Measurements from ENCODE around the gene TMEM175.
"Not testable (repeated sequence)": the region's sequence is repeated elsewhere in the genome, so short reads cannot be mapped to it uniquely, and the experiment has no call there.

The TMEM175 gene

DNA sequence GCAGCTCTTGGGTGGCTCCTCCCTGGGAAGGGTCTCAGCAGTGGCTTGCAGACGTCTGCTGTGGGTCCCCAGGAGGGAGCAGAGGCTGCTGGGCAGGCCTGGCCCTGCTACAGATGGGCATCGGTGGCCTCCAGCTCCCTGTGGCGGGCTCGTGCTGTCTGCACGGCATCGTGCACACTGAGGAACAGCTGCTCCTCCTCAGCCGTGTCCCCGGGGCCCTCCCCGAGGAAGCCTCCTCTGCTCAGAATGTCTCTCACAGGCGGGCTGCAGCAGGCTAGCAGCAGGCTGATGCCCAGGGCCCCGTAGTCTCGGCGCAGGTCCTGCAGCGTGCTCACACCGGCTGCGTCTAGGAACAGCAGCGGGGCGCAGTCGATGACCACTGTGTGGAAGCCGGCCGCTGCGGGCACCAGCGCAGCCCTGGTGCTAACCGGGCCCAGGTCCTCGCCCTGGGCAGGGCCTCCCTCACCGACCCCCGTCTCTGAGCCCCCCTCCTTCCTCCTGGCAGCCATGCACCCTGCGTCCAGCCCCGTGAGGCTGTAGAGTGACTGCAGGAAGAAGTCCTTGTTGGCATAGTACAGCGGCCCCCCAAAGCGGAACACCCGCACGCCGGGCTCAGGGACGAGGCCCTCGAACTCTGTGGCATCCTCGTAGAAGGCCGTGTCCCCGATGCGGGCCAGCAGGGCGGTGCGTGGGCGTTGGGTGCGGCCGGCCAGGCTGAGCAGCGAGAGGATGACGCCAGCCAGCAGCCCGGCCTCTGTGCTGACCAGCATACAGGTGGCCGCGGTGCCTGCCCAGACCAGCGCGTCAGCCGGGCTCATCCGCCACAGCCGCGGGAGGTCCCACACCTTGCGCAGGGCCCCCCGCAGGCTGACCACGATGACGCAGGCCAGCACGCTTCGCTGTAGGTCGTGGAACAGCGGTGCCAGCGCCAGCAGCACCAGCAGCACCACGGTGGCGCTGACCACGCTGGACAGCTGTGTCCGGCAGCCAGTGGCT is 56.8 kb downstream of the TMEM175 start:
- DNase-seq (ENCODE audit: low read depth in 2 of 2, low spot score in 1 of 2) = no peak

GRCh38 chr4:989722-990471 is 57.6 kb downstream of the TMEM175 start:
- DNase-seq (ENCODE audit: low read depth in 2 of 2, low spot score in 1 of 2) = no peak

DNA sequence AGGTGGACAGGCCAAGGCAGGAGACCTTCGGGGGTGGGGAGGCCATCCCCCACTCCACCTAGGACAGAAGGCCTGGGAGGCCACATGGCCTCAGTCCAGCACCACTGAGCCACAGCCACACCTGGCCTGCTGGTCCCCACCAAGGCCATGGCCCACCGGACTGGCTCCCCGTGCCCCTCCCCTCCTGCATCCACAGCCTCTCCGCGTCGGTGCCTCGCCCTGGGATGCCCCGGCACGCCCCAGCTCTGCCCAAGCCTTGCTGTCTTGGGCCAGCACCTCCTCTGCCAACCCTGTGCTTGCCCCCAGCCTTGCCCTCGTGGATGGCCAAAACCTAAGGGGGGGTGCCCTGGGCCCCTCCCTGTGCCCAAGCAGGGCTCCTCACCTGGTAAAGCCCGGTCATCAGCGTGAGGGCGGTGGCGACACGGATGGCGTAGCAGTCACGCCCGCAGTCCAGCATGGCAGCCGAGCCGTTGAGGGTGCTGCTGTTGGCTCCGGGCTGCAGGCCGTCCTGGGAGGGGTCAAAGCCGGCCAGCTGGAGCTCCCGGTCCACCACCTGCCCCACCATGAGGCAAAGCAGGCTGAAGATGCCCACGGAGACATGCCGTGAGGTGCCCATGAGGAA is 58.6 kb downstream of the TMEM175 start:
- no peak for DNase-seq (ENCODE audit: low read depth in 2 of 2, low spot score in 1 of 2)

DNA sequence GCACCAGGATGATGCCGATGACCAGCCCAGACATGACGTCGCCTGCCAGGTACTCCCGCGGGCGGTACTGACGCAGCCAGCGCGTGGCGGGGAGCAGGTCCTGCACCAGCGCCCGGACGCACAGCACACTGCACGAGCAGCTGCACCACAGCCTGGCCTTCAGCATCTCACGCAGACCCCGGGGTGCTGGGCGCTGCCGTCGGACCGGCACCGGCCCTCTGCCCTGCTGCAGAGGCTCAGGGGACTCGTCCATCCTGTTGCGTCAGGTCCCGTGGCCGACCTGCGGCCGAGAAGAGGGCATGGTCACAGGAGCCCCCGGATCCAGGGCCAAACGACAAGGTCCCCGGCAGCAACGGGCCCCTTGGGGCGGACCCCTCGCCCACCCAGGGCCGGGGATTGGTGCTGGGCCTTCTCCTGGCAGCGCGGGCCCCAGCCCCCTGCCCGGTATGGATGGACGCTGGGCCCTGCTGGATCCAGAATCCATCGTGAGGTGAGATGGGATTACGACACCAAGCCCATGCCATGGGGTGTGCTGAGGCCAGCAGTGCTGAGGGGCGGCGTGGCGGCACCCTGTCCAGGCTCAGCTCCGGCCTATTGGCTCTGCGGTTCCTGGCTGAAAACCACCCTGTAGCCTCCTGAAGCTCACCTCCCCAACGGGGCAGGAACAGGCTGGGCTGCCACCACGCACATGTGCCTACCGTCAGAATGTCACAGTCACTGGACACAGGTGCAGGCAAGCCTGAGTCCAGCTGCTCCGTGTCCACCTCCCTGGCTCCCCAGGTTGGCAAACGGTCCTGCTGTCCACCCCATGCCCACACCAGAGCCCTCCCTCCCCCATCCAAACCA is 59.4 kb downstream of the TMEM175 start:
- no peak for DNase-seq (ENCODE audit: low read depth in 2 of 2, low spot score in 1 of 2)

DNA sequence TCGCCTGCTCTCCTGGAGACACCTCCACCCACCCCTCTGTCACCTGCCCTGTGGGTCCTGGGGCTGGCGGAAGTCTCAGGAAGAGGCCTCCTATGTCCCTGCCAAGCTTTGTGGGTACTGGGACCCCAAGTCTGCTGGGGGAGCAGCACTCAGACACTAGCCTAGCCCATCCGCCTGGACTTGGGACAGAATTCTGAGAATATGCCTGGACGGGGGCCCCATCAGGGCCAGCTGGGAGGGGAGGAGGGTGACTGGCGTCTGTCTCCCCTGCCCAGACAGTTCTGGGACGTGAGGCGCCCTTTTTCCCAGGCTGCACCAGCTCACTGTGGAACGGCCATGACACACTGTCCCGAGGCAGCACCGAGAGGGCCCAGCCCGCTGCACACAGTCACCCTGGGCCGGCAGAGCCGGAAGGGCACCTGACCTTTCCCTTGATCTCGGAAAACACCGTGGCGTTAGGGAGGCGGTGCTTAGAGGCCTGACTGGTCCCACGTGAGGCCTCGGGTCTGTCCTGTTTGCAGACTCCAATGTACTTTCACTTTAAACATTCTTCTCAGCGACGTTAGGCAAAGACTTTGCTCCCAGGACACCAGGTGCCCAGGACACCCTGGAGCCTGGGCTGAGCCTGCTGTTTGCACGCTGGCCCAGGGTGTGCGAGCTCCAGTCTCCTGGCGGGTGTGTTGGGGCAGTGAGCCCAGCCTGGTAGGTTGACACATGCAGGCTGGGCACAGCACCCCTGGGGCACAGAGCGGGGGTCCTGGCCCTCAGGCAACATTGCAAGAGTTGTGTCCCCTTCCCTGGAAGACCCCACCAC is 60.2 kb downstream of the TMEM175 start:
- DNase-seq (ENCODE audit: low read depth in 2 of 2, low spot score in 1 of 2) = no peak

DNA sequence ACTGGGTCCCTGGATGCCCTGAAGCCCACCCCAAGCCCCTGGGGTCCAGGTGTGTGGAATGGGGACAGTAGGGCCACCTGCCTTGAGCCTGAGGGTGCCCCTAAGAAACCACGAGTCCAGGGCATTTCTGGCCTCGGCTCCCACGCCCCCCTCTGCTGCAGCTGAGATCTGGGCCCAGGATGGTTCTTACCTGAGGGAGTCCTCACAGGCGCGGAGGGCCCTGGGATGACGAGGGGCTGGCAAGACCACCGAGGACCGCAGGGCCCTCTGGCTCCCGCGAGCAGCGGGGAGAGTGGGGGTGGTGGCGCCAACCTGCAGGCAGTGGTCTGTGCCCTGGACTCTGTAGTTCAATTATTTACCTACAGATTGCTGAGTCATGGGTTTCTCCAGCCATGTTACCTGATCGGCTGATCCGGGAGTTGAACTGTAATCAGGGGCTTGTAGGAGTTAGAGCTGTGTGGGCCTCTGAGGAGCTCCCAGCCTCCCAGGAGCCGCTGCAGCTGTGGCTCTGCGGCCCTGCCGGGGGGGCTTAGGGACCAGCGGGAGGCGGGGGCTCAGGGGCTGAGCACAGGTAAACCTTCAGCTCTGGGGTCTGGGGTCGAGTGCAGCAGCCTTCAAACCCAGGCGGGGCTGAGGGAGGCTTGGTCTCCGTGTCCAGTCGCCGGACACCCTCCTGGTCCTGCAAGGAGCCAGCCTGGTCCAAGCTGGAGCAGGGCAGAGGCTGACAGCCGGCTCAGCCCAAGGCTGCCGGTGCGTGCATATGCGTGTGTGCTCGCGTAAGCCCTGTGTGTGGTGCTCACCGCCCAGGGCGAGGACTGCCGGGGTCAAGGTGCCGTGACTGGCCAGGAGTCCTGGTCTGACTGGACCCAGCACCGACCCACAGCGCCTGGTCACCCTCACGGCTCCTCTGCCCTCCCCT is 61.1 kb downstream of the TMEM175 start, which contains the start of gene SLC26A1:
SLC26A1 (minus strand) TSS at position 294 of the 919 bp plus-strand sequence. CDS start 1,701 bp downstream, outside the sequence.
- no peak for DNase-seq (ENCODE audit: low read depth in 2 of 2, low spot score in 1 of 2)

DNA sequence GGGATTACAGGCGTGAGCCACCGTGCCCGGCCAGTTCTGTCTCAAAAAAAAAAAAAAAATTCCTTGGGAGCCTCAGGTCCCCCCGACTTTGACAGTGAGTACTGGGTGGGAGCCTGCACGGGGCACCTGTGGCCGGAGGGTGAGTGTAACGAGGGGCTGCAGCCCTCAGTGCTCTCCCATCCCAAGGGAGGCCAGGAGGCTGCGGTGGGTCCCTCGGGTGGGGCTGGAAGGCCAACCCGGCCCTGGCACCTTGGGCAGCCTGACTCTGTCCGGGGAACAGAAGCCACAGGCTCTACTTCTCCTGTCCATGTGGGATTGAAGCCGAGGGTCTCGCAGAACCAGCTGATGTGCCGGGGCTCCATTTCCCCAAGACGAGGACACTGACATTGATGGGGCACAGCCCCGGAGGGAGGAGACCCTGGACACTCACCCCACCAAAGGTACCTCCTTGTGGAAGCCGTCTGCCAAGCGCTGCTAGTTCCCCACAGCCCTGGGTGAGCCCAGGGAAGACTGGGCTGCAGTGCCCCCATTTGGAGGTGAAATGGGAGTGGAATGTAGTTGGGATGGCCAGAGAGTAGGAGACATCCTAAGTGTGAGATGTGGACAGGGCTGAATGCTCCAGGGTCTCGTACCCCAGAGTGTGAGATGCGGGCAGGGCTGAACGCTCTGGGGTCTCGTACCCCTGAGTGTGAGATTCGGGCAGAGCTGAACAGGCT is 63.2 kb downstream of the TMEM175 start:
- no peak for DNase-seq (ENCODE audit: low read depth in 2 of 2, low spot score in 1 of 2)

GRCh38 chr4:996030-996996 is 64.1 kb downstream of the TMEM175 start:
- DNase-seq (ENCODE audit: low read depth in 2 of 2, low spot score in 1 of 2) = no peak

- no peak for DNase-seq (ENCODE audit: low read depth in 2 of 2, low spot score in 1 of 2)
These were observed 64.7 kb downstream of the TMEM175 start for GRCh38 chr4:996997-997374.

DNA sequence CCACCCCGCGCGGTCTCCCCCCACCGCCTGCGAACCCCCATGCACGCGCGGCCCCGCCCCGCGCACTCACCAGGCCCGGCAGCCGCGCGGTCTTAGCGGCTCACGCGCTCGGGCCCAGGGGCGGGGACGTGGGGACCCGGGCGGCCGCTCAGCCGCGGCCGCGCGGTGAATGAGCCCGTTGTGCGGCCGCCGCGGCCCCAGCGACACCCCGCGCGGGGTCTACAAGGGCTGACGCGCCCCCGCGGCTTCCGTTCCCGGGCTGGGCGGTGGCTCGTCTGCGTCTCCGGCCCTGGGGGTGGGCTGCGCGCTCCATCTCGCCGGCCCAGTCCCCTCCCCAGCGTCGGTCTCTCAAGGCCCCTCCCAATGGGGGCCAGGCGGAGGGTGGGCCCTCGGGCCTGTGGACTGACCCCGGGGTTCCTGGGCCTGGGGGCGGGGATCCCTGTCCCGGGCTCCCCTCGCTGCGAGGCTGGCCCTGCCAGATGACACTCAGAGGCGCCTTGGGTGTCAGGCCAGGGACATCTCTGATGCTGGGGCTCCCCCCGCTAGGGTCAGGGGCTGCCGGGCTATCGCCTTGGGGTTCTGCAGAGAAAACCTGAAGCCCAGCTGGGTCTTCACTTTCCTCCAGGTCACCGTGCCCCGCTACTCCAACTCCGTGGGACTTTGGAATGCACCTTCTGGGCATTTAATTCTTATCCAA is 65.3 kb downstream of the TMEM175 start:
- DNase-seq (ENCODE audit: low read depth in 2 of 2, low spot score in 1 of 2) = no peak

GRCh38 chr4:998096-998691 is 65.9 kb downstream of the TMEM175 start:
- DNase-seq (ENCODE audit: low read depth in 2 of 2, low spot score in 1 of 2) = no peak

DNA sequence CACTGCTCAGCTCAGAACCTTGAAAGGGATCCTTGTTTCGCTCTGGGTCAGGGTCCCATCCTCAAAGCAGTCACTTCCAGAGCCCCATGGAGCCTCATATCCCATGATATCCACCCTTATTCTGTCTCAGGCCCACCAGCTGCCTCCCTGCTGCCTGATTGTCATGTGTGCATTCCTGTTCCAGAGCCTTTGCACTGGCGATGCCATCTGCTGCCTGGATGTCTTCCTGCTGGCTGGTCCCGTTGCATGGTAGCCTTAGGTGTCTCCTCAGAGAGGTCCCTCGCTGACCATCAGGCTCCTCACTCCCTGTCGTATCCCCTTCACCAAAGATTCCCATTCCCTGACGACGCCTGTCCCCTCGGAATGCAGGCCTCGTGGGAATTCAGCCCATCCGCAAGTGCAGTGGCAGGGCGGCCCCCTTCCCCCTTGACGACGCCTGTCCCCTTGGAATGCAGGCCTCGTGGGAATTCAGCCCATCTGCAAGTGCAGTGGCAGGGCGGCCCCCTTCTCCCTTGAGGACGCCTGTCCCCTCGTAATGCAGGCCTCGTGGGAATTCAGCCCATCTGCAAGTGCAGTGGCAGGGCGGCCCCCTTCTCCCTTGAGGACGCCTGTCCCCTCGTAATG is 67.1 kb downstream of the TMEM175 start:
- DNase-seq (ENCODE audit: low read depth in 2 of 2, low spot score in 1 of 2) = not testable (repeated sequence)

DNA sequence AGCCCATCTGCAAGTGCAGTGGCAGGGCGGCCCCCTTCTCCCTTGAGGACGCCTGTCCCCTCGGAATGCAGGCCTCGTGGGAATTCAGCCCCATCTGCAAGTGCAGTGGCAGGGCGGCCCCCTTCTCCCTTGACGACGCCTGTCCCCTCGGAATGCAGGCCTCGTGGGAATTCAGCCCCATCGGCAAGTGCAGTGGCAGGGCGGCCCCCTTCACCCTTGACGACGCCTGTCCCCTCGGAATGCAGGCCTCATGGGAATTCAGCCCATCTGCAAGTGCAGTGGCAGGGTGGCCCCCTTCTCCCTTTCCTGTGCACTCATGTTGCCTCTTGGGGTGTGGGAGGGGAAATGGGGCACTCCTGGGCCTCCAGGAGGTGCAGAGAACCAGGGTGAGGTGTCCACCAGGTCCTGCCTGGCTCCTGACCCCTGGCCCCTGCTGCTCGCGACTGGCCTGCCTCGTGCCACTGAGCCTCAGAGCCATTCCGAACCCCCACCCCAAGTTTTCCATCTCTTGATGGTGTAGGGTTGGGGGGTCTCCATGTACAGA is 67.7 kb downstream of the TMEM175 start:
- DNase-seq (ENCODE audit: low read depth in 2 of 2, low spot score in 1 of 2) = no peak

DNA sequence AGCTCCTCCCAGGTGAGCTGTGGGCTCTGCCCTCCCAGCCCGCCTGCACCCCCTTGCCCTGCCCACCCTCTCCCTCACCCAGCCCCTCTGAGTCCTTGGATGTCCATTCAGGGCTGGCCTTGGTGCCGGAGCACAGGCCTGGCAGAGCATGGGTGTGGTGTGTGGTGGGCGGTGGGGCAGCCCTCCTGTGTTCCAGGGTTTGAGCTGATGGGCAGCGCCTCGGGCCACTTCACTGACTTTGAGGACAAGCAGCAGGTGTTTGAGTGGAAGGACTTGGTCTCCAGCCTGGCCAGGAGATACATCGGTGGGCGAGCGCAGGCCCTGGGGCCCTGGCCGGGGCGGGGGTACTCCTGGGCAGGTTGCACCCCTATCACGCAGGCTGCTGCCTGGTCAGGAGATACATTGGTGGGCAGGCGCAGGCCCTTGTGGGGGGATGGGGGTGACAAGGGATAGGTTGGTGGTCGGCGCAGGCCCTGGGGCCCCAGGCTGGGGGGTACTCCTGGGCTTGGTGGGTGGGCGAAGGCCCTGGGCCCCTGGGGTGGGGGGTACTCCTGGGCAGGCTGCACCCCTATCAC is 68.5 kb downstream of the TMEM175 start:
- DNase-seq (ENCODE audit: low read depth in 2 of 2, low spot score in 1 of 2) = no peak
